Measurements from ENCODE around the gene PADI1.

The PADI1 gene

DNA sequence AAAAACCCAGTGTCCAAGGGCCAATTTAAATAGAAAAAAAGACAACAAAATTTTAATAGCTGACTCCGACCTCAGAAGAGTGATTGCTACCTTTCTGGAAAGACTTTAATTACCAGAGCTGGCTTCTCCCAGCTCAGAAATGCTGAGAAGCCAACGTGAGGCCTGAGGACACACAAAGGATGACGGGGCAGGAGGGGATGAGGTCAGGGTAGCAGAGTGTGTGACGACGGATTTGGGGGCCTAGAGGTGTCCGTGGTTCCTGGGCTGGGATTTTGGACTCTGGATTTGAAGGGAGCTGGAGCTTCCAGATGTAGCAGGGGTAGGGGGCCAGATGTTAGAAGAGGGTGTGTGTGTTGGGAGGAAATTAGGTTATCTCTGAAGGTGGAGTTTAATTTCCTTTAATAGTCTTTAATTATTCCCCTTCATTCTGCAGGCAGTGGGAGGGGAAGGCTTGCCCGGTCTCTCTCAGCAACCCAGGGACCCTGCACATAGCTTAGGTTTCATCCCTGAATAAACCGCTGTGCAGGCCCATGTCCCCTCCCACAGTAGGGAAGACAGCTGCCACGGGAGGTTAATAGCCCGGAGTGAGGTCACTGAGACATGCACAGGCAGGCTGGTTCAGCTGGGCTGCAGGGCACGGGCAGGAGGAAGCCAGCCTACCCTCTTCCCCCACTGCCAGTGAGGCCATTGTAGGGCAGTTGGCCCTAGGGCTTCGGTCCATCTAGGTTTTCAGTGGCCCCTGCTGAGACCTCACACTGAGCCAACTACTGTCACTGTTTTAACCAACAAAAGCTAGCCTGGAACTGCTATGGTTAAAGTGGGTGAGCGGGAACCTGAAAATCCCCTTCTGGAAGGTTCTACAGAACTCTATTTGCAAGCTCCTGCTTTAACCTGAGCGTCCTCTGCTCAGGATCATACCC is 40.2 kb downstream of the PADI1 start:
- no peak for ATAC-seq

DNA sequence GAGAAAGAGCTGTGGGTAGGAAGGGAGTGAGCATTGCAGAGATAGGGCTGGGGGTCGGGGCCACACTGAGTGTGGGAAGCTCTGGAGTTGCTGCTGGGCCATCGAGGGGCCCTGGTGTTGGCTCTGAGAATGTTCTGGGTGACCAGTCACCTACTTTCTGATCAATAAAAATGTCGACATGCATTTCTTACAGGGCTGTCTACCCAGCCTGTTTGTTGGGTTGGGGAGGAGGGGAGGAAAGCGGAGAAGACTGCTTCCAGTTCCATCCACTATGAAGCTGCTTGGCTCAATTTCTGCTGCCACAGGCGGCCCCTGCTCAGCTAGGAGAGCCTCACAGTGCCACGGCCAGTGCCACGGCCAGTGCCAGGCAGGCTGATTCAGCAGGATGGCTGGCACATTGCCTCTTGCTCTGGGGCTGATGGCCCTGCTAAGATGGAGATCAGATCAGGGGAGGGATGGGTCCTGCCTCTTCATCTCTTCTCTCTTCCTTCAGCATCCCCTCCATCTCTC is 40.9 kb downstream of the PADI1 start:
- ATAC-seq: no peak
- no peak for TF ChIP-seq ZC3H10 (CRISPR knock-in tag; IDR thresholded peaks at IDR 0.05)
- TF ChIP-seq, protein P1, sequence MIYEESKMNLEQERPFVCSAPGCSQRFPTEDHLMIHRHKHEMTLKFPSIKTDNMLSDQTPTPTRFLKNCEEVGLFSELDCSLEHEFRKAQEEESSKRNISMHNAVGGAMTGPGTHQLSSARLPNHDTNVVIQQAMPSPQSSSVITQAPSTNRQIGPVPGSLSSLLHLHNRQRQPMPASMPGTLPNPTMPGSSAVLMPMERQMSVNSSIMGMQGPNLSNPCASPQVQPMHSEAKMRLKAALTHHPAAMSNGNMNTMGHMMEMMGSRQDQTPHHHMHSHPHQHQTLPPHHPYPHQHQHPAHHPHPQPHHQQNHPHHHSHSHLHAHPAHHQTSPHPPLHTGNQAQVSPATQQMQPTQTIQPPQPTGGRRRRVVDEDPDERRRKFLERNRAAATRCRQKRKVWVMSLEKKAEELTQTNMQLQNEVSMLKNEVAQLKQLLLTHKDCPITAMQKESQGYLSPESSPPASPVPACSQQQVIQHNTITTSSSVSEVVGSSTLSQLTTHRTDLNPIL (CRISPR knock-in tag; IDR thresholded peaks at IDR 0.05; ENCODE audit: low read depth): no peak
- TF ChIP-seq ZFP3 (CRISPR knock-in tag; IDR thresholded peaks at IDR 0.05): no peak
- TF ChIP-seq, protein P2, sequence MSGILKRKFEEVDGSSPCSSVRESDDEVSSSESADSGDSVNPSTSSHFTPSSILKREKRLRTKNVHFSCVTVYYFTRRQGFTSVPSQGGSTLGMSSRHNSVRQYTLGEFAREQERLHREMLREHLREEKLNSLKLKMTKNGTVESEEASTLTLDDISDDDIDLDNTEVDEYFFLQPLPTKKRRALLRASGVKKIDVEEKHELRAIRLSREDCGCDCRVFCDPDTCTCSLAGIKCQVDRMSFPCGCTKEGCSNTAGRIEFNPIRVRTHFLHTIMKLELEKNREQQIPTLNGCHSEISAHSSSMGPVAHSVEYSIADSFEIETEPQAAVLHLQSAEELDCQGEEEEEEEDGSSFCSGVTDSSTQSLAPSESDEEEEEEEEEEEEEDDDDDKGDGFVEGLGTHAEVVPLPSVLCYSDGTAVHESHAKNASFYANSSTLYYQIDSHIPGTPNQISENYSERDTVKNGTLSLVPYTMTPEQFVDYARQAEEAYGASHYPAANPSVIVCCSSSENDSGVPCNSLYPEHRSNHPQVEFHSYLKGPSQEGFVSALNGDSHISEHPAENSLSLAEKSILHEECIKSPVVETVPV (CRISPR knock-in tag; IDR thresholded peaks at IDR 0.05): no peak
- TF ChIP-seq, protein P3, sequence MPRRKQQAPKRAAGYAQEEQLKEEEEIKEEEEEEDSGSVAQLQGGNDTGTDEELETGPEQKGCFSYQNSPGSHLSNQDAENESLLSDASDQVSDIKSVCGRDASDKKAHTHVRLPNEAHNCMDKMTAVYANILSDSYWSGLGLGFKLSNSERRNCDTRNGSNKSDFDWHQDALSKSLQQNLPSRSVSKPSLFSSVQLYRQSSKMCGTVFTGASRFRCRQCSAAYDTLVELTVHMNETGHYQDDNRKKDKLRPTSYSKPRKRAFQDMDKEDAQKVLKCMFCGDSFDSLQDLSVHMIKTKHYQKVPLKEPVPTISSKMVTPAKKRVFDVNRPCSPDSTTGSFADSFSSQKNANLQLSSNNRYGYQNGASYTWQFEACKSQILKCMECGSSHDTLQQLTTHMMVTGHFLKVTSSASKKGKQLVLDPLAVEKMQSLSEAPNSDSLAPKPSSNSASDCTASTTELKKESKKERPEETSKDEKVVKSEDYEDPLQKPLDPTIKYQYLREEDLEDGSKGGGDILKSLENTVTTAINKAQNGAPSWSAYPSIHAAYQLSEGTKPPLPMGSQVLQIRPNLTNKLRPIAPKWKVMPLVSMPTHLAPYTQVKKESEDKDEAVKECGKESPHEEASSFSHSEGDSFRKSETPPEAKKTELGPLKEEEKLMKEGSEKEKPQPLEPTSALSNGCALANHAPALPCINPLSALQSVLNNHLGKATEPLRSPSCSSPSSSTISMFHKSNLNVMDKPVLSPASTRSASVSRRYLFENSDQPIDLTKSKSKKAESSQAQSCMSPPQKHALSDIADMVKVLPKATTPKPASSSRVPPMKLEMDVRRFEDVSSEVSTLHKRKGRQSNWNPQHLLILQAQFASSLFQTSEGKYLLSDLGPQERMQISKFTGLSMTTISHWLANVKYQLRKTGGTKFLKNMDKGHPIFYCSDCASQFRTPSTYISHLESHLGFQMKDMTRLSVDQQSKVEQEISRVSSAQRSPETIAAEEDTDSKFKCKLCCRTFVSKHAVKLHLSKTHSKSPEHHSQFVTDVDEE (CRISPR knock-in tag; IDR thresholded peaks at IDR 0.05): no peak
- TF ChIP-seq RARB (CRISPR knock-in tag; IDR thresholded peaks at IDR 0.05): no peak
- no peak for TF ChIP-seq ISL1 (CRISPR knock-in tag; IDR thresholded peaks at IDR 0.05)
- TF ChIP-seq, protein P4, sequence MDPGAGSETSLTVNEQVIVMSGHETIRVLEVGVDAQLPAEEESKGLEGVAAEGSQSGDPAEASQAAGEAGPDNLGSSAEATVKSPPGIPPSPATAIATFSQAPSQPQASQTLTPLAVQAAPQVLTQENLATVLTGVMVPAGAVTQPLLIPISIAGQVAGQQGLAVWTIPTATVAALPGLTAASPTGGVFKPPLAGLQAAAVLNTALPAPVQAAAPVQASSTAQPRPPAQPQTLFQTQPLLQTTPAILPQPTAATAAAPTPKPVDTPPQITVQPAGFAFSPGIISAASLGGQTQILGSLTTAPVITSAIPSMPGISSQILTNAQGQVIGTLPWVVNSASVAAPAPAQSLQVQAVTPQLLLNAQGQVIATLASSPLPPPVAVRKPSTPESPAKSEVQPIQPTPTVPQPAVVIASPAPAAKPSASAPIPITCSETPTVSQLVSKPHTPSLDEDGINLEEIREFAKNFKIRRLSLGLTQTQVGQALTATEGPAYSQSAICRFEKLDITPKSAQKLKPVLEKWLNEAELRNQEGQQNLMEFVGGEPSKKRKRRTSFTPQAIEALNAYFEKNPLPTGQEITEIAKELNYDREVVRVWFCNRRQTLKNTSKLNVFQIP (CRISPR knock-in tag; IDR thresholded peaks at IDR 0.05; ENCODE audit: borderline replicate concordance, low read depth): no peak
- TF ChIP-seq CSDC2 (CRISPR knock-in tag; IDR thresholded peaks at IDR 0.05): no peak
- TF ChIP-seq ZNF8 (CRISPR knock-in tag; IDR thresholded peaks at IDR 0.05): no peak
- no peak for TF ChIP-seq GLIS3 (CRISPR knock-in tag; IDR thresholded peaks at IDR 0.05)
- no peak for TF ChIP-seq OSR1 (CRISPR knock-in tag; IDR thresholded peaks at IDR 0.05)

More for the DNA sequence above, 40.2 kb downstream of the PADI1 start:
- TF ChIP-seq, protein P4 (CRISPR knock-in tag; IDR thresholded peaks at IDR 0.05; ENCODE audit: borderline replicate concordance, low read depth): no peak
- TF ChIP-seq OSR1 (CRISPR knock-in tag; IDR thresholded peaks at IDR 0.05) (no peak), ZNF565 (CRISPR knock-in tag; conservative IDR thresholded peaks at IDR 0.05; ENCODE audit: low read depth) (no peak), ESRRG (CRISPR knock-in tag; IDR thresholded peaks at IDR 0.05) (no peak), PPARA (CRISPR knock-in tag; IDR thresholded peaks at IDR 0.05; ENCODE audit: borderline replicate concordance) (no peak), CSDC2 (CRISPR knock-in tag; IDR thresholded peaks at IDR 0.05) (no peak), ZNF8 (CRISPR knock-in tag; IDR thresholded peaks at IDR 0.05) (no peak), BACH2 (CRISPR knock-in tag; IDR thresholded peaks at IDR 0.05; ENCODE audit: borderline replicate concordance) (no peak)
- TF ChIP-seq, protein P3 (CRISPR knock-in tag; IDR thresholded peaks at IDR 0.05): no peak
- TF ChIP-seq, protein P2 (CRISPR knock-in tag; IDR thresholded peaks at IDR 0.05): no peak

Measured in SK-N-SH treated with all-trans-retinoic acid at 6 μM for 48 hours (cell line).